Glutamatergic neuron (in vitro differentiated cells): ENCODE results near the gene TAGLN3. TPM values are rescaled to one million over a fixed set of nuclear protein-coding genes. Genes with fewer than 3 reads are reported as not detected.
A peak's percentile ranks its signal among the peaks of the same experiment; 100 is the strongest.

Experiments used
- DNase-seq: peaks from one replicate; pipeline ENCODE4 v3.0.0; 2022
- H3K27ac Mint-ChIP-seq: one replicate; pipeline ENCODE4 v1.8.0; 2020; ENCODE audit warnings: mild to moderate bottlenecking, mixed read lengths, inconsistent platforms; ENCODE audit not compliant: unreplicated experiment
- H3K27me3 Mint-ChIP-seq: one replicate; pipeline ENCODE4 v1.8.0; 2020; ENCODE audit warnings: mild to moderate bottlenecking, moderate library complexity, mixed read lengths, inconsistent platforms; ENCODE audit not compliant: unreplicated experiment
- H3K36me3 Mint-ChIP-seq: one replicate; pipeline ENCODE4 v1.8.0; 2020; ENCODE audit warnings: mild to moderate bottlenecking, mixed read lengths, inconsistent platforms; ENCODE audit not compliant: unreplicated experiment
- H3K4me1 Mint-ChIP-seq: one replicate; pipeline ENCODE4 v1.8.0; 2020; ENCODE audit warnings: mild to moderate bottlenecking, low read depth, mixed read lengths, inconsistent platforms; ENCODE audit not compliant: unreplicated experiment
- H3K4me3 Mint-ChIP-seq: one replicate; pipeline ENCODE4 v1.8.0; 2020; ENCODE audit warnings: mild to moderate bottlenecking, mixed read lengths, inconsistent platforms; ENCODE audit not compliant: unreplicated experiment
- H3K9me3 Mint-ChIP-seq: one replicate; pipeline ENCODE4 v1.8.0; 2020; ENCODE audit warnings: mild to moderate bottlenecking, moderate library complexity, mixed read lengths, inconsistent platforms; ENCODE audit not compliant: unreplicated experiment
- total RNA-seq: library from RNA; stranded (reverse); fragmentation: NEBNext Ultra II Directional; extraction: Animal tissue kit (Norgen Biotek cat#: 25700); gene quantifications from one replicate; pipeline ENCODE4 v1.2.1, GENCODE V29; 2021; ENCODE audit not compliant: unreplicated experiment
- TF ChIP-seq, protein P1 (sequence below): fragments of 200-600 bp; sonication (generic); IDR thresholded peaks from one replicate; pipeline ENCODE4 v1.5.0; 2021; ENCODE audit not compliant: partially characterized antibody, unreplicated experiment

TAGLN3 gene
- total RNA-seq, 1 donor from 2014 or later: 819 TPM

- no peak for DNase-seq
- H3K9me3 Mint-ChIP-seq: peaks cover 36% of the 10 kb centered on the region
- peak overlapping the region; percentile 92 for H3K4me3 Mint-ChIP-seq
Observed at GRCh38 chr3:112000367-112000771, 1.6 kb downstream of the TAGLN3 start.

DNA sequence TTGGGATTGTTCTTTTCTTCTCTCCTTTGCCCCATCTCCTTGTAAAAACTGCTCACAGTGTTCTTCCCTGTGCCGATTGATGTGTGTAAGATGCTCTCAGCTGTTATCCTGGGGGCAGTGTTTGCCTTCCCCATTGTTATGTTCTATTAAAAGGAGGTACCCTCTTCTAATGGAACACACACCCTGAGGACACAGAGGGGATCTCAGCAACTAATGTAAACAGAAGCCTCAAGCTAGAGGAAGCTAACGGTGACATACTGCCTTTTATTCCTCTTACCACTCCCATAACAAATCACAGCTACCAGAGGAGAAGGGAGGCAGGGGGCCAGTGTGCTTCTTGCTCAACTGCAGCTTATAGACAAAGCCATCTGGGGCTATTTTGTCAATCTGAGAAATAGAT, 2.2 kb downstream of the TAGLN3 start:
- DNase-seq: no peak
- Mint-ChIP-seq H3K4me3 (peak overlapping the region; percentile 92), H3K36me3 (peaks cover 17% of the 10 kb centered on the region), H3K9me3 (peaks cover 36% of the 10 kb centered on the region), H3K4me1 (peaks cover 49% of the 10 kb centered on the region), H3K27me3 (peaks cover 20% of the 10 kb centered on the region), H3K27ac (peak overlapping the region; percentile 98)
- TF ChIP-seq, protein P1, sequence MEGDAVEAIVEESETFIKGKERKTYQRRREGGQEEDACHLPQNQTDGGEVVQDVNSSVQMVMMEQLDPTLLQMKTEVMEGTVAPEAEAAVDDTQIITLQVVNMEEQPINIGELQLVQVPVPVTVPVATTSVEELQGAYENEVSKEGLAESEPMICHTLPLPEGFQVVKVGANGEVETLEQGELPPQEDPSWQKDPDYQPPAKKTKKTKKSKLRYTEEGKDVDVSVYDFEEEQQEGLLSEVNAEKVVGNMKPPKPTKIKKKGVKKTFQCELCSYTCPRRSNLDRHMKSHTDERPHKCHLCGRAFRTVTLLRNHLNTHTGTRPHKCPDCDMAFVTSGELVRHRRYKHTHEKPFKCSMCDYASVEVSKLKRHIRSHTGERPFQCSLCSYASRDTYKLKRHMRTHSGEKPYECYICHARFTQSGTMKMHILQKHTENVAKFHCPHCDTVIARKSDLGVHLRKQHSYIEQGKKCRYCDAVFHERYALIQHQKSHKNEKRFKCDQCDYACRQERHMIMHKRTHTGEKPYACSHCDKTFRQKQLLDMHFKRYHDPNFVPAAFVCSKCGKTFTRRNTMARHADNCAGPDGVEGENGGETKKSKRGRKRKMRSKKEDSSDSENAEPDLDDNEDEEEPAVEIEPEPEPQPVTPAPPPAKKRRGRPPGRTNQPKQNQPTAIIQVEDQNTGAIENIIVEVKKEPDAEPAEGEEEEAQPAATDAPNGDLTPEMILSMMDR: no peak

More at GRCh38 chr3:112000367-112000771, 1.6 kb downstream of the TAGLN3 start:
- H3K36me3 Mint-ChIP-seq: peaks cover 16% of the 10 kb centered on the region
- H3K4me1 Mint-ChIP-seq: peaks cover 47% of the 10 kb centered on the region
- peak overlapping the region; percentile 98 for H3K27ac Mint-ChIP-seq
- H3K27me3 Mint-ChIP-seq: peaks cover 20% of the 10 kb centered on the region
- TF ChIP-seq, protein P1: no peak

- peak overlapping the region; percentile 92 for H3K4me3 Mint-ChIP-seq
- peaks cover 17% of the 10 kb centered on the region for H3K36me3 Mint-ChIP-seq
- peak overlapping the region; percentile 98 for H3K27ac Mint-ChIP-seq
- DNase-seq: no peak
- peaks cover 54% of the 10 kb centered on the region for H3K4me1 Mint-ChIP-seq
- TF ChIP-seq, protein P1: no peak
- H3K27me3 Mint-ChIP-seq: peaks cover 20% of the 10 kb centered on the region
- peaks cover 36% of the 10 kb centered on the region for H3K9me3 Mint-ChIP-seq
Observed at GRCh38 chr3:112001526-112001925, 2.8 kb downstream of the TAGLN3 start.

GRCh38 chr3:112002096-112002971, 3.6 kb downstream of the TAGLN3 start:
- no peak for DNase-seq
- H3K4me1 Mint-ChIP-seq: peaks cover 59% of the 10 kb centered on the region
- peaks cover 36% of the 10 kb centered on the region for H3K9me3 Mint-ChIP-seq
- TF ChIP-seq, protein P1: no peak
- peaks cover 20% of the 10 kb centered on the region for H3K27me3 Mint-ChIP-seq
- H3K36me3 Mint-ChIP-seq: peaks cover 17% of the 10 kb centered on the region
- H3K27ac Mint-ChIP-seq: peak overlapping the region; percentile 98
- H3K4me3 Mint-ChIP-seq: peak overlapping the region; percentile 92
